NCI-H128 (cell line): Measurements from ENCODE around the gene IL1RN.

Experiments
- DNase-seq: peaks from one replicate; lab custom pipeline; 2025; ENCODE audit not compliant: unreplicated experiment; lab: John Stamatoyannopoulos, UW

The IL1RN gene

GRCh38 chr2:113103277-113103676 is 24.1 kb upstream of the IL1RN start:
- no peak for DNase-seq

GRCh38 chr2:113104054-113104611 is 23.3 kb upstream of the IL1RN start:
- DNase-seq: no peak

DNA sequence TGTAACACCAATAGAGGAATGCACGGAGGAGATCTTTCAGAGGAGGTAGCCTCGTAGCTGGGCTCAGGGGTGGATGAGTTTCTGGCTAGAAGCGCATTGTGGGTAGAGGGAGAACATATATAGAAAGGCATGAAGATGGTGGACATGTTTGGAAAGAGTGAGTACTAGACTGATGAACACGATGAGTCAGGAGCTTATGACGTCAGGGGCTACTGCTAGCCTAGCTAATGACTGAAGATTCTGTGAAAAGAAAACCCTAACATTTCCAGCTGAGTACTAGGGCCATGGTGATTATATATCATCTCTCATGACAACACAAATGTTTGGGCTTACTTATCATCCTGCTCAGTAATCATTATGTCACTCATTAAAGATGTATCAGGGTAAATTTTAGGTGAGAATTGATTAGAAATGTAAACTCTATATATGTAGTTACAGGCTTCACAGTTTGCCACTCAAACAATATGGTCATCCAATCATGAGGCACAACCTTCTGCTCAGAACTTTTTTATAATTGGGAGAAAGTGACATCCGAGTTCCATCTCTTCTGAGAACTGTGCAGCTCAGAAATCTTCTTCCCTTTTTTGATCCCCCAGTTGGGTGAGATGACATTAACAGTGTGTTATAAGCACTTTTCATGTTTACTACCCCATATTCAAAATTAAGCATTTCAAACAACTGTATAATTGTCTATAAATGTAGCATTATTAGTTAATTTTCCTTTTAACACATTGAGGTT is 22.2 kb upstream of the IL1RN start:
- DNase-seq: no peak

- no peak for DNase-seq
Observed at GRCh38 chr2:113111121-113111520, 16.3 kb upstream of the IL1RN start.

GRCh38 chr2:113111823-113112287 is 15.5 kb upstream of the IL1RN start:
- no peak for DNase-seq

DNA sequence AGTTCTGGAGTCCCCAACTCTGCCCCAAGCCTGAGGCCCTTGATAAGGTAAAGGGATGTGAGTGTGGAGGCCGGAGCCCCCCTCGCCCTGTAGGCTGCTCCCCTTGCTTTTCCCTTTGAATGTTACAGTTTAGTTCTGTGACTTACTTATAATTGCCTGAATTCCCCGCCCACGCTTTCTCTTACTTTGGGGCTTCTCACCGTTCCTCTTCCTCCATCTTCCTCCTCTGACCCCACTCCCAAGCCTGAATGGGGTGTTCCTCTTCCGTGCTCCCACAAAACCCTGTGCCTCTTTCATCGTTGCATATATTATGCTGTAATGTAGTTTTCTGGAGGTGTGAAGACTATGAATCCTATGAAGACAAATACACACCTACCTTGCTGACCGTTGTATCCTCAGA is 15.0 kb upstream of the IL1RN start:
- no peak for DNase-seq

DNA sequence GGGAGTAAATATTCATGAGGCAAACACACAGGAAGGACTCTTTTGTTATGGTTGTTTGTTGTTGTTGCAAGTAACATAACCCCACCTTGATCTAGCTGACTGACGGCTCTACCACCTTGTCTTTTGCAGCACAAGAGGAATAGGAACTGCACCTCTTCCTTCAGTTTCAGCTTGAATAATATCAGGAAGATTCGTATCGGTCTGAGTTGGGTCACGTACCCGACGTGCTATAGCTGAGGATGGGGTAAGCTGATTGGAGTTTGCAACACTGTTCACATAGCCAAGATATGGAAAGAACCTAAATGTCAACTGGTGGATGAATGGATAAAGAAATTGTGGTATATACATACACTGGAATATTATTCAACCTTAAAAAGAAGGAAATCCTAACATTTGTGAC is 14.5 kb upstream of the IL1RN start:
- DNase-seq: no peak

- no peak for DNase-seq
Observed at GRCh38 chr2:113113807-113114206, 13.6 kb upstream of the IL1RN start.

- no peak for DNase-seq
Observed at GRCh38 chr2:113114224-113114945, 13.0 kb upstream of the IL1RN start.

- DNase-seq: no peak
Observed at GRCh38 chr2:113114996-113115395, 12.4 kb upstream of the IL1RN start.

- no peak for DNase-seq
Observed at GRCh38 chr2:113116100-113116958, 11.1 kb upstream of the IL1RN start.

GRCh38 chr2:113117541-113118262 is 9.7 kb upstream of the IL1RN start:
- no peak for DNase-seq

- DNase-seq: no peak
Observed at GRCh38 chr2:113118263-113118657, 9.1 kb upstream of the IL1RN start.

DNA sequence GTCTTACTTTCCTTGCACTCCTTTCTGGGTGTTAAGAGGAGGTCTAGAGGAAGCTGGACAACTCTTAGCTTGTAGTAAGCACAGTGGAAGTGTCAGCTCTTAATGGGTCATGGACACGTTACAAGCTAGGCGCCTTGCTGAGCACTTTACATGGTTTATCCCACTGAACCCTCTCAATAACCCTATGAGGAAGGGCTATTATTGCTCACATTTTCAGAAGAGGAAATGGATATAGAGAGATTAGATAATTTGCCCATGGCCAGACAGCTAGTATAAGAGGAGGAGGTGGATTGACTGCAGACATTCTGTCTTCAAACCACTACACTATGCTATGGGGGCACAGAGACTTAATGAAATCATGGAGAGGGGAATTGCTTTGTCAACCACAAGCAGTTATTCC is 8.3 kb upstream of the IL1RN start:
- no peak for DNase-seq

DNA sequence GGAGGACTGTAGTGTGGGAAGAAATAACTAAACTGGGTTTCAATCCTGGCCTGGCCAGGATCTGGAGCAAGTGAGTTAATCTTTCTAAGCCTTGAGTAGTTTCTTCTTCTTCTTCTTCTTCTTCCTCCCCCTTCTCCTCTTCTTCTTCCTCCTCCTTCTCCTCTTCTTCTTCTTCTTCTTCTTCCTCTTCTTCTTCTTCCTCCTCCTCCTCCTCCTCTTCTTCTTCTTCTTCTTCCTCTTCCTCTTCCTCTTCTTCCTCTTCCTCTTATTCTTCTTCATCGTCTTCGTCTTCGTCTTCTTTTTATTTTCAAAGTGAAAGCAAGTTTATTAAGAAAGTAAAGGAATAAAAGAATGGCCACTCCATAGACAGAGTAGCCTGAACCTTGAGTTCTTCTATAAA is 6.5 kb upstream of the IL1RN start:
- DNase-seq: no peak

DNA sequence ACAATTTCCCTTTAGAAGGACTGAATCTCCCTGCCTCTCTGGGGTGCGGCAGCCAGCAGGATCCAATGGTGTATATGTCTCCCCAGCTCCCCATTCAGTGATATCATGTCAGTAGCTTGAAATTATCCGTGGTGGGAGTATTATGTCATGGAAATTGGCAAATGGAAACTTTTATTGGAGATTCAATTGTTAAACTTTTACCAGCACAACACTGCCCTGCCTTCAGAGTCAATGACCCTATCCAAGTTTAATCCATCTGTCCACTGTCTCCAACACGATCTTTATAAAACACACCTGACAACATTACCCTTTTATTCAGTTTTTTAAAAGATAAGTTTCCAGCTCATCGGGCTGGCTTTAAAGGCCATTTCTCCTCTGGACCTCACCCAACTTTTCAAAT is 5.0 kb upstream of the IL1RN start:
- no peak for DNase-seq

DNA sequence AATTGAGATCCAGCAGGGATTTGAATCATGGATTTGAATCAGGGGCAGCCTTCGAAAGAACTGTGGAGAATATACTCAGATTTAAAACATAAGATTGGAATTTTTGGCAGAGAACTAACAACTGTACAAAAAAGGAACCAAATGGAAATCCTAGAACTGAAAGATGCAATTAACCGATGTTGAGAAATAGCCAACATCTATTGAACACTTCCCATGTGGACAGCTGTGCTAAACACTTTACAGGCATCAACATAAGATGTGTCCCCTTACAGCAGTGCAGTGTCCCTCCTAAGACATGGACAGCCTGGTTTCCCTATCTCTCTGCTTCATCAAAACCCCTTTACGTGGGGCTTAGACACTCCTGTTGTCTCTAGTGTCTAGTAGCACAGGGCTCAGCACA is 3.7 kb upstream of the IL1RN start:
- DNase-seq: no peak

DNA sequence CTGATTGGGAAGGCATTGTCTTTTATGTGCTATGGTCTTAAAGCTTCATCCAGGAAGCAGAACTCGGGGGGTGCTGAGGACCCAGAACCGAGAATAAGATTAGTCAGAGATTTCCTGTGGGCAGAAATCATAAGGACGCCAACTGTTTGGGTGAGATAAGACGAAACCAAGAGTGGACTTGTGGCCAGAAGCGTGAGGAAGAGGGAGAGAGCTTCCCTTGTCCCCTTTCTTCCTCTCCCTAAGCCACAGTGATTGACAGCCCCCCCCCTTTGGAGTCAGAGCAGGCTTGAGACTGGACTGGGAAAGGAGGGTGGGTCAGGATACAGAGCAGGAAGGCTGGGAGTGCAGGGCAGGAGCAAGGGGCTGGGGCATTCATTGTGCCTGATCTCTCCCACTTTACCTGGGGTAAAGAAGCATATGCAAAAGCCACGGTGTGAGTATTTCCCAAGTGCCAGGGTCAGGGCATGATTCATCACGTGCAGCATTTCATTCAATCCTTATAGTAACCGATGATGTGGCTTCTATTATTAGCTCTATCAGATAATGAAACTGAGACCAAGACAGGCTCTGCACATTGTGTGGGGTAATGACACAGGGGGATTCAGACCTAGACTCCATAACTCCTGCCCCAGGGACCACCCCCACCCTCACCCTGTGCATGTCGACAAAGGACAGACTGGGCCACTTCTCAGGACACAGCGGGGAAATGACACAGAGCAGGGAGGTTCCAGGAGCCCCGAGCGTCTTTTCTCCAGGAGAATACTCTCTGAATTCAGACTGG is 3.0 kb upstream of the IL1RN start:
- no peak for DNase-seq

GRCh38 chr2:113124984-113125855 is 2.2 kb upstream of the IL1RN start:
- DNase-seq: no peak
